Esophagus muscularis mucosa (tissue), 4 donors: ENCODE results near the gene TPM4.

Experiments
- EP300 ChIP-seq: sonication (generic); formaldehyde crosslinking; IDR thresholded peaks from one replicate; pipeline ENCODE4 v1.6.1; 2017; ENCODE audit warnings: antibody characterized with exemption
- POLR2A ChIP-seq: fragments of 450-650 bp; IDR thresholded peaks from one replicate; pipeline ENCODE4 v1.6.1; 2017; ENCODE audit warnings: antibody characterized with exemption, moderate library complexity, mild to moderate bottlenecking, low read depth
- POLR2AphosphoS5 ChIP-seq, 2 donors: sonication (generic); formaldehyde crosslinking; IDR thresholded peaks; one replicate each; pipeline ENCODE4 v1.6.1; 2017; ENCODE audit warnings: antibody characterized with exemption in 2 of 2
- TF ChIP-seq, protein P1 (sequence below), 3 experiments: fragments of 200-600 bp in 2 of 3; fragments of 450-650 bp in 1 of 3; sonication (generic) in 2 of 3; IDR thresholded peaks; one replicate each; pipeline ENCODE4 v1.5.1; 2017 to 2019; ENCODE audit warnings: antibody characterized with exemption in 3 of 3, mild to moderate bottlenecking in 2 of 3, moderate library complexity in 1 of 3

DNA sequence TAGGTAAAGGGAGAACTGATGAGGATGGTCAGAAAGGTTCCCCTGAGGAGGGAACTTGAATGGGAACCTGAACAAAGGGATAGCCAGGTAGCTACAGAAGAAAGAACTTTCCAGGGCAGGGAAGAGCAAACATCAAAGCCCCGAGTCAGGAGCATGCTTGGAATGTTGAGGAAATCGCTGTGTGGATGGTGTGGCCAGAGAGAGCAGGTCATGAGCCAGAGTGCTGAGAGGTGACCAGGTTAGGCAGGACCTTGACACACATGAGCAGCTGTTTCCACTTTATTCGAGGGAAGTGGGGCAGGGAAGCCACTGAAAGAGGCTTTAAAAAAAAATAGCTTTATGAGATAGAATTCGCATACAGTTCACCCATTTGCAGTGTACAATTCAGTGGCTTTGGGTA is 39.8 kb downstream of the TPM4 start:
- TF ChIP-seq, protein P1, sequence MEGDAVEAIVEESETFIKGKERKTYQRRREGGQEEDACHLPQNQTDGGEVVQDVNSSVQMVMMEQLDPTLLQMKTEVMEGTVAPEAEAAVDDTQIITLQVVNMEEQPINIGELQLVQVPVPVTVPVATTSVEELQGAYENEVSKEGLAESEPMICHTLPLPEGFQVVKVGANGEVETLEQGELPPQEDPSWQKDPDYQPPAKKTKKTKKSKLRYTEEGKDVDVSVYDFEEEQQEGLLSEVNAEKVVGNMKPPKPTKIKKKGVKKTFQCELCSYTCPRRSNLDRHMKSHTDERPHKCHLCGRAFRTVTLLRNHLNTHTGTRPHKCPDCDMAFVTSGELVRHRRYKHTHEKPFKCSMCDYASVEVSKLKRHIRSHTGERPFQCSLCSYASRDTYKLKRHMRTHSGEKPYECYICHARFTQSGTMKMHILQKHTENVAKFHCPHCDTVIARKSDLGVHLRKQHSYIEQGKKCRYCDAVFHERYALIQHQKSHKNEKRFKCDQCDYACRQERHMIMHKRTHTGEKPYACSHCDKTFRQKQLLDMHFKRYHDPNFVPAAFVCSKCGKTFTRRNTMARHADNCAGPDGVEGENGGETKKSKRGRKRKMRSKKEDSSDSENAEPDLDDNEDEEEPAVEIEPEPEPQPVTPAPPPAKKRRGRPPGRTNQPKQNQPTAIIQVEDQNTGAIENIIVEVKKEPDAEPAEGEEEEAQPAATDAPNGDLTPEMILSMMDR (IDR thresholded peaks at IDR 0.05), result no peak
- TF ChIP-seq POLR2A (no peak), EP300 (no peak), POLR2AphosphoS5 (IDR thresholded peaks at IDR 0.05) (no peak)
